ENCODE measurements around the gene SLPI. TPM values are rescaled to one million over a fixed set of nuclear protein-coding genes. Genes with fewer than 3 reads are reported as not detected.

The SLPI gene
- total RNA-seq, 4 donors from 2014 or later: 3.0 to 52.4 (median 39.6) TPM

DNA sequence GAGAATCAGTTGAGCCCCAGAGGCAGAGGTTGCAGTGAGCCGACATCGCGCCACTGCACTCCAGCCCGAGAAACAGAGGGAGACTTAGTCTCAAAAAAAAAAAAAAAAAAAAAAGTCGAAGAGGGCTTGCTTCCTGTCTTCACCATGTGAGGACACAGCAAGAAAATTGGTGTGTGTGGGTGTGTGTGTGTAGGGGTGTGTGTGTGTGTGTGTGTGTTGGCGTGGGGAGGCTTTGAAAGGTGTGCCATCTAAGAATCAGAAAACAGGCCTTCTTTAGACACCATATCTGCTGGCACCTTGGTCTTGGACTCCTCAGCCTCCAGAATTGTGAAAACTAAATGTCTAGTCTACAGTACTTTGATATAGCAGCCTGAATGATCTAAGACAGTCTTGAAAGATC lies 45.4 kb upstream of the SLPI start:
- Histone ChIP-seq H3K4me3 (replicated peaks in 1 of 3) (no peak overlapping the region), H3K9me3 (no peaks in the 10 kb centered on the region), H3K36me3 (no peaks in the 10 kb centered on the region), H3K27ac (no peak overlapping the region), H3K27me3 (no peaks in the 10 kb centered on the region), H3K4me1 (no peaks in the 10 kb centered on the region)
- no peak for DNase-seq
- TF ChIP-seq, protein P1, sequence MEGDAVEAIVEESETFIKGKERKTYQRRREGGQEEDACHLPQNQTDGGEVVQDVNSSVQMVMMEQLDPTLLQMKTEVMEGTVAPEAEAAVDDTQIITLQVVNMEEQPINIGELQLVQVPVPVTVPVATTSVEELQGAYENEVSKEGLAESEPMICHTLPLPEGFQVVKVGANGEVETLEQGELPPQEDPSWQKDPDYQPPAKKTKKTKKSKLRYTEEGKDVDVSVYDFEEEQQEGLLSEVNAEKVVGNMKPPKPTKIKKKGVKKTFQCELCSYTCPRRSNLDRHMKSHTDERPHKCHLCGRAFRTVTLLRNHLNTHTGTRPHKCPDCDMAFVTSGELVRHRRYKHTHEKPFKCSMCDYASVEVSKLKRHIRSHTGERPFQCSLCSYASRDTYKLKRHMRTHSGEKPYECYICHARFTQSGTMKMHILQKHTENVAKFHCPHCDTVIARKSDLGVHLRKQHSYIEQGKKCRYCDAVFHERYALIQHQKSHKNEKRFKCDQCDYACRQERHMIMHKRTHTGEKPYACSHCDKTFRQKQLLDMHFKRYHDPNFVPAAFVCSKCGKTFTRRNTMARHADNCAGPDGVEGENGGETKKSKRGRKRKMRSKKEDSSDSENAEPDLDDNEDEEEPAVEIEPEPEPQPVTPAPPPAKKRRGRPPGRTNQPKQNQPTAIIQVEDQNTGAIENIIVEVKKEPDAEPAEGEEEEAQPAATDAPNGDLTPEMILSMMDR (IDR thresholded peaks at IDR 0.05): no peak
- TF ChIP-seq POLR2A (IDR thresholded peaks at IDR 0.05): no peak
- intact Hi-C loops (cut with DNase I): no loop called here
- 92 to 94% methylated on average over 6 of the region's 6 CpGs for WGBS, 2 donors

DNA sequence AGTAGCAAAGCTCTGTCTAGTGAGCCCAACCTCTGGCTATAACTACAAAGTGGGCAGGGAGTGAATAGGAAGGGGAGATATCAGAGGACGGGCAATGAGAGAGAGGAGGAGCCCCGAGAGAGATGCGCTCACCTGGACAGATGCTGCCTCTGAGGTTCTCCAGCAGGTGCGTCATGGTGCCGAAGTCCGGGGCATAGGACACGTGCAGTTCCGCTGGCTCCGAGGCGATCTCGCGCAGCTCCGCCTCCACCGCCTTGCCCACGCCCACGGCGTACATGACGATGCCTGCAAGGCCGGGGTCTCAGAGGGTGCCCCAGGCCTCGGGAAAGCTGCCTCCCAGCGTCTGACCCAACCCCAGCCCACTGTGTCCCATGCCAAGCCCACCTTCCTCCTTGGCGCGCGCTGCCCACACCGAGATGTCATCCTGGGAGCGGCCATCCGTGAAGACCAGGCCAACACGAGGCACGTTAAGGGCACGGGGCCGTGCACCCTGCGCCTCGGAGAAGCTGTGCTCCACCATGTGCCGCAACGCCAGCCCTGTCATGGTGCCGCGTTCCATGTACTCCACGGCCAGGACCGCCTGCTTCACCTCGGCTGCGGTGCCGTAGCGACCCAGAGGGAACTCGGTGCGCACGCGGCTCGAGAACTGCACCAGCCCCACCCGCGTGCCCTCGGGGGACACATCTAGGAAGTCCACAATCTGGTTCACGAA lies 43.6 kb upstream of the SLPI start:
- Histone ChIP-seq H3K9me3 (no peaks in the 10 kb centered on the region), H3K27me3 (no peaks in the 10 kb centered on the region), H3K36me3 (no peaks in the 10 kb centered on the region), H3K27ac (no peak overlapping the region), H3K4me1 (peaks cover 6% of the 10 kb centered on the region in 2 donors), H3K4me3 (replicated peaks in 1 of 3) (no peak overlapping the region)
- TF ChIP-seq, protein P1 (IDR thresholded peaks at IDR 0.05): no peak
- no peak for TF ChIP-seq POLR2A (IDR thresholded peaks at IDR 0.05)
- intact Hi-C loops (cut with DNase I): no loop called here
- no peak for DNase-seq
- 90 to 92% methylated on average over 36 to 43 of the region's 52 CpGs for WGBS, 2 donors

DNA sequence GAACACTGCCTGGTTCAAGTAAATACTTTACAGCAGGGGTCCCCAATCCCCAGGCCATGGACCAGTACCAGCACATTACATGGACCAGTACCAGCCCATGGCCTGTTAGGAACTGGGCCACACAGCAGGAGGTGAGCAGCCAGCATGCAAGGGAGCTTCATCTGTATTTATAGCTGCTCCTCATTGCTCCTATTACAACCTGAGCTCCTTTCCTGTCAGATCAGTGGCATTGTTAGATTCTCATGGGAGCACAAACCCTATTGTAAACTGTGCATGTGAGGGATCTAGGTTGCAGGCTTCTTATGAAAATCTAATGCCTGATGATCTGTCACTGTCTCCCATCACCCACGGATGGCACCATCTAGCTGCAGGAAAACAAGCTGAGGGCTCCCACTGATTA lies 40.3 kb upstream of the SLPI start:
- H3K27me3 ChIP-seq: no peaks in the 10 kb centered on the region
- WGBS, 2 donors: 100% methylated on average over 1 of the region's 1 CpG
- intact Hi-C loops (cut with DNase I): no loop called here

DNA sequence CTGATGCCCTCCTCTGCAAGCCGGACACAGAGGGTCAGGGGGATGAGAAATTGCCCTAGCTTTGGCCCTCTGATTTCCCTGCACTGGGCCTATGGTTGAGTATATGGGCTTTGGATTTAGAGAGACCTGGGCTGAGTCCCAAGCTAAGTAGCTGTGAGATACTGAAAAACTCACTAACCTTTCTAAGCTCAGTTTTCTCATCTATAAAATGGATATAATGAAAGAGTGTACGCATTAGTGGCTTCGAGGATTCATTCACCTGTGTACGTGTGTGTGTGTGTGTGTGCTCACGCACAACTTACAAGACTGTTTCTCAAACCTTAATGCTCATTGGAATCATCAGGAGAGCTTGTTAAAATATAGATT lies 39.6 kb upstream of the SLPI start:
- TF ChIP-seq, protein P1 (IDR thresholded peaks at IDR 0.05): no peak
- TF ChIP-seq POLR2A (IDR thresholded peaks at IDR 0.05): no peak
- intact Hi-C loops (cut with DNase I): no loop called here
- no peaks in the 10 kb centered on the region for H3K9me3 ChIP-seq
- no peak overlapping the region for H3K27ac ChIP-seq
- H3K27me3 ChIP-seq: no peaks in the 10 kb centered on the region
- WGBS, 2 donors: 60 to 63% methylated on average over 5 of the region's 5 CpGs
- H3K36me3 ChIP-seq: no peaks in the 10 kb centered on the region
- no peak overlapping the region for H3K4me3 ChIP-seq (replicated peaks in 1 of 3)
- peaks cover 7 to 9% of the 10 kb centered on the region in 2 donors for H3K4me1 ChIP-seq
- no peak for DNase-seq

More for the DNA sequence above, 40.3 kb upstream of the SLPI start:
- no peaks in the 10 kb centered on the region for H3K36me3 ChIP-seq
- peaks cover 7 to 9% of the 10 kb centered on the region in 2 donors for H3K4me1 ChIP-seq
- H3K4me3 ChIP-seq (replicated peaks in 1 of 3): no peak overlapping the region
- H3K27ac ChIP-seq: no peak overlapping the region
- DNase-seq: no peak
- TF ChIP-seq, protein P1 (IDR thresholded peaks at IDR 0.05): no peak
- no peak for TF ChIP-seq POLR2A (IDR thresholded peaks at IDR 0.05)
- H3K9me3 ChIP-seq: no peaks in the 10 kb centered on the region
